Duodenal mucosa (tissue), 2 donors: Measurements from ENCODE around the gene SYNRG.

Source experiments
- H3K27ac ChIP-seq: one replicate; pipeline ENCODE4 v1.7.0; 2013; ENCODE audit warnings: low read depth, low read length
- H3K27me3 ChIP-seq, 2 donors: one replicate each; pipeline ENCODE4 v1.7.0; 2013; ENCODE audit warnings: low read length in 2 of 2, control low read depth in 1 of 2; ENCODE audit not compliant: insufficient read depth in 2 of 2, control insufficient read depth in 1 of 2
- H3K36me3 ChIP-seq, 2 donors: one replicate each; pipeline ENCODE4 v1.7.0; 2013; ENCODE audit warnings: low read length in 2 of 2, control low read depth in 1 of 2; ENCODE audit not compliant: insufficient read depth in 2 of 2, control insufficient read depth in 1 of 2
- H3K4me1 ChIP-seq, 2 donors: one replicate each; pipeline ENCODE4 v1.7.0; 2013; ENCODE audit warnings: low read length in 2 of 2, control low read depth in 1 of 2; ENCODE audit not compliant: insufficient read depth in 2 of 2, control insufficient read depth in 1 of 2
- H3K4me3 ChIP-seq, 2 donors: one replicate each; pipeline ENCODE4 v1.7.0; 2013; ENCODE audit warnings: low read length in 2 of 2, low read depth in 1 of 2
- H3K9ac ChIP-seq, 2 donors: one replicate each; pipeline ENCODE4 v1.7.0; 2013; ENCODE audit warnings: low read length in 2 of 2, low read depth in 1 of 2
- H3K9me3 ChIP-seq, 2 donors: one replicate each; pipeline ENCODE4 v1.7.0; 2013; ENCODE audit warnings: low read length in 2 of 2, control low read depth in 1 of 2; ENCODE audit not compliant: control insufficient read depth in 1 of 2

The SYNRG gene

GRCh38 chr17:37547986-37548385, 61.2 kb downstream of the SYNRG start:
- peaks cover 21 to 24% of the 10 kb centered on the region in 2 donors for H3K36me3 ChIP-seq
- no peak overlapping the region for H3K9ac ChIP-seq
- no peak overlapping the region for H3K27ac ChIP-seq

GRCh38 chr17:37546302-37546701, 62.9 kb downstream of the SYNRG start:
- Histone ChIP-seq H3K4me1 (no peaks in the 10 kb centered on the region), H3K4me3 (no peak overlapping the region), H3K9ac (no peak overlapping the region), H3K36me3 (peaks cover 25 to 26% of the 10 kb centered on the region in 2 donors), H3K27me3 (no peaks in the 10 kb centered on the region), H3K27ac (no peak overlapping the region), H3K9me3 (no peaks in the 10 kb centered on the region)

More at GRCh38 chr17:37547986-37548385, 61.2 kb downstream of the SYNRG start:
- no peaks in the 10 kb centered on the region for H3K27me3 ChIP-seq
- no peaks in the 10 kb centered on the region for H3K4me1 ChIP-seq
- H3K4me3 ChIP-seq = no peak overlapping the region
- H3K9me3 ChIP-seq = no peaks in the 10 kb centered on the region

GRCh38 chr17:37545486-37545885, 63.7 kb downstream of the SYNRG start:
- no peaks in the 10 kb centered on the region for H3K27me3 ChIP-seq
- peaks cover 29 to 31% of the 10 kb centered on the region in 2 donors for H3K36me3 ChIP-seq
- no peak overlapping the region for H3K4me3 ChIP-seq
- H3K9me3 ChIP-seq = no peaks in the 10 kb centered on the region
- no peaks in the 10 kb centered on the region for H3K4me1 ChIP-seq
- H3K9ac ChIP-seq = no peak overlapping the region
- no peak overlapping the region for H3K27ac ChIP-seq

- peaks cover 42 to 48% of the 10 kb centered on the region in 2 donors for H3K36me3 ChIP-seq
- no peak overlapping the region for H3K27ac ChIP-seq
- H3K9ac ChIP-seq = no peak overlapping the region
- no peak overlapping the region for H3K4me3 ChIP-seq
- no peaks in the 10 kb centered on the region for H3K9me3 ChIP-seq
- H3K4me1 ChIP-seq = no peaks in the 10 kb centered on the region
- no peaks in the 10 kb centered on the region for H3K27me3 ChIP-seq
Measured at GRCh38 chr17:37543637-37544052, 65.6 kb downstream of the SYNRG start.

- no peak overlapping the region for H3K27ac ChIP-seq
- no peak overlapping the region for H3K9ac ChIP-seq
- peaks cover 36 to 64% of the 10 kb centered on the region in 2 donors for H3K36me3 ChIP-seq
Measured at GRCh38 chr17:37541880-37542660, 67.1 kb downstream of the SYNRG start.

GRCh38 chr17:37538981-37539659, 70.1 kb downstream of the SYNRG start:
- Histone ChIP-seq H3K9me3 (no peaks in the 10 kb centered on the region), H3K27ac (no peak overlapping the region), H3K4me3 (no peak overlapping the region), H3K27me3 (no peaks in the 10 kb centered on the region), H3K36me3 (peaks cover 56 to 90% of the 10 kb centered on the region in 2 donors), H3K4me1 (no peaks in the 10 kb centered on the region), H3K9ac (no peak overlapping the region)

More at GRCh38 chr17:37541880-37542660, 67.1 kb downstream of the SYNRG start:
- Histone ChIP-seq H3K4me1 (no peaks in the 10 kb centered on the region), H3K9me3 (no peaks in the 10 kb centered on the region), H3K4me3 (no peak overlapping the region), H3K27me3 (no peaks in the 10 kb centered on the region)

GRCh38 chr17:37535906-37536305, 73.3 kb downstream of the SYNRG start:
- H3K9me3 ChIP-seq = no peaks in the 10 kb centered on the region
- H3K36me3 ChIP-seq = peaks cover 37 to 79% of the 10 kb centered on the region in 2 donors
- no peaks in the 10 kb centered on the region for H3K4me1 ChIP-seq
- H3K27ac ChIP-seq = no peak overlapping the region
- H3K27me3 ChIP-seq = no peaks in the 10 kb centered on the region
- H3K4me3 ChIP-seq = no peak overlapping the region
- no peak overlapping the region for H3K9ac ChIP-seq

GRCh38 chr17:37532756-37533155, 76.5 kb downstream of the SYNRG start:
- Histone ChIP-seq H3K4me1 (no peaks in the 10 kb centered on the region), H3K9me3 (no peaks in the 10 kb centered on the region), H3K4me3 (no peak overlapping the region), H3K36me3 (peaks cover 47 to 72% of the 10 kb centered on the region in 2 donors), H3K27ac (no peak overlapping the region), H3K27me3 (no peaks in the 10 kb centered on the region), H3K9ac (no peak overlapping the region)

GRCh38 chr17:37530420-37530819, 78.8 kb downstream of the SYNRG start:
- H3K4me3 ChIP-seq = no peak overlapping the region
- no peak overlapping the region for H3K9ac ChIP-seq
- no peaks in the 10 kb centered on the region for H3K4me1 ChIP-seq
- no peaks in the 10 kb centered on the region for H3K9me3 ChIP-seq
- H3K27me3 ChIP-seq = no peaks in the 10 kb centered on the region
- no peak overlapping the region for H3K27ac ChIP-seq
- H3K36me3 ChIP-seq = peaks cover 28 to 59% of the 10 kb centered on the region in 2 donors

GRCh38 chr17:37527249-37527851, 81.9 kb downstream of the SYNRG start:
- Histone ChIP-seq H3K9ac (no peak overlapping the region), H3K27me3 (no peaks in the 10 kb centered on the region), H3K4me3 (no peak overlapping the region), H3K9me3 (no peaks in the 10 kb centered on the region), H3K36me3 (peaks cover 33 to 68% of the 10 kb centered on the region in 2 donors), H3K27ac (no peak overlapping the region), H3K4me1 (no peaks in the 10 kb centered on the region)
